ENCODE results near the gene GCLC.

The GCLC gene

DNA sequence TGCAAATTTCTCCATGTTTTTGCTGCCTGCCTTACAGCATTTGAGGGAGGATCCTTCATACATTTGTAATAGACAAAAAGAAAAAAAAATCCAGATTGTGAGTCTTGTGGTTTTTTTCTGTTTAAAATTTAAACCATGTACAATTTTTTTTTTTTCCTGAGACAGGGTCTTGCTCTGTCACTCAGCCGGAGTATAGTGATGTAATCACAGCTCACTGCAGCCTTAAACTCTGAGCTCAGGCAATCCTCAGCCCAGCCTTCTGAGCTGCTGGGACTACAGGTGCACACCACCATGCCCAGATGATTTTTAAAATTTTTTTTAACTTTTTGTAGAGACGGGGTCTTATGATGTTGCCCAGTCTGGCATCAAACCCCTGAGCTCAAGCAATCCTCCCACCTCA is 97.0 kb downstream of the GCLC start:
- DNase-seq (ENCODE audit: low spot score), result no peak
